IMR-90 (cell line): Measurements from ENCODE around the gene GATA2.

Experiments
- BHLHE40 ChIP-seq: fragments of 150-350 bp; IDR thresholded peaks from 2 replicates; pipeline ENCODE4 v1.6.1; 2016; ENCODE audit warnings: mild to moderate bottlenecking, low read depth, low read length
- CEBPB ChIP-seq: IDR thresholded peaks from 2 replicates; pipeline ENCODE4 v1.6.1; 2012; ENCODE audit warnings: low read depth, low read length, improper control_type of control experiment
- CTCF ChIP-seq: conservative IDR thresholded peaks from 2 replicates; pipeline ENCODE4 v1.5.1; 2012; ENCODE audit warnings: mild to moderate bottlenecking, low read depth, low read length, improper control_type of control experiment
- FOS ChIP-seq: fragments of 150-350 bp; IDR thresholded peaks from 2 replicates; pipeline ENCODE4 v1.6.1; 2016; ENCODE audit warnings: low read depth, low read length
- MAFK ChIP-seq: IDR thresholded peaks from 2 replicates; pipeline ENCODE4 v1.6.1; 2012; ENCODE audit warnings: low read depth, low read length, improper control_type of control experiment
- MXI1 ChIP-seq: IDR thresholded peaks from 2 replicates; pipeline ENCODE4 v1.6.1; 2012; ENCODE audit warnings: low read depth, mild to moderate bottlenecking, low read length, moderate library complexity, borderline replicate concordance
- NFE2L2 ChIP-seq: fragments of 150-350 bp; IDR thresholded peaks from 2 replicates; pipeline ENCODE4 v1.6.1; 2016; ENCODE audit warnings: low read depth, mild to moderate bottlenecking, low read length
- POLR2A ChIP-seq: IDR thresholded peaks from 2 replicates; pipeline ENCODE4 v1.6.1; 2012; ENCODE audit warnings: mild to moderate bottlenecking, low read depth, low read length
- RAD21 ChIP-seq: IDR thresholded peaks from 2 replicates; pipeline ENCODE4 v1.6.1; 2012; ENCODE audit warnings: low read length, improper control_type of control experiment
- RCOR1 ChIP-seq: IDR thresholded peaks from 2 replicates; pipeline ENCODE4 v1.6.1; 2012; ENCODE audit warnings: mild to moderate bottlenecking, low read length, improper control_type of control experiment; ENCODE audit not compliant: insufficient replicate concordance
- RFX5 ChIP-seq: IDR thresholded peaks from 2 replicates; pipeline ENCODE4 v1.8.0; 2012; ENCODE audit warnings: low read depth, mild to moderate bottlenecking, low read length, moderate library complexity
- SMC3 ChIP-seq: fragments of 150-350 bp; IDR thresholded peaks from 2 replicates; pipeline ENCODE4 v1.6.1; 2016; ENCODE audit warnings: low read depth, mild to moderate bottlenecking, antibody characterized with exemption, low read length, moderate library complexity
- USF2 ChIP-seq: fragments of 150-350 bp; IDR thresholded peaks from 2 replicates; pipeline ENCODE4 v1.6.1; 2017; ENCODE audit warnings: mild to moderate bottlenecking, antibody characterized with exemption, low read length, low read depth

DNA sequence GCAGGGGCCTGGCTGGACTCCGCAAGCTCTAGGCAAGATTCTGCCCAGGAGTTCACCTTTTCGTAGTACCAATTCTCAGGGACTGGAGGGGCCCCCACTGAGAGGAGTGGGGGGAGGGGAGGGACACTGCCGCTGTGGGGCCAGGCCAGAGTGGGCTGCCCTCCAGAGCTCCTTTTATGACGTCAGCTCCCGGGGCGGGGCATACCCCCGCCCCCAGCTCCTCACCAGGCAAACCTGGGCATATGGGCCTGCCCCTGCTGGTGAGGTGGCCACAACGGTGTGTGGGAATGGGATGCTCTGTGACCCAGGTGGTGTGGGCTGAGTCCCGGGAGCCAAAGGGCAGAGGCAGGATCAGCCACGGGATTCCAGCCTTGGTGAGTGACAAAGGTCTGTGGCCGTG lies 29.6 kb downstream of the GATA2 start:
- TF ChIP-seq RCOR1 (no peak), CTCF (no peak), MAFK (no peak), FOS (no peak), POLR2A (no peak), NFE2L2 (no peak), CEBPB (no peak), USF2 (no peak), SMC3 (no peak), RAD21 (no peak), RFX5 (no peak), BHLHE40 (no peak), MXI1 (no peak)
